Esophagus squamous epithelium (tissue), 4 donors: ENCODE results near the gene TUBGCP2.

ENCODE experiments used
- POLR2A ChIP-seq, 4 donors: fragments of 450-650 bp; IDR thresholded peaks; one replicate each; pipeline ENCODE4 v1.6.1; 2017; ENCODE audit warnings: antibody characterized with exemption in 4 of 4, mild to moderate bottlenecking in 4 of 4, moderate library complexity in 3 of 4
- TF ChIP-seq, protein P1 (sequence below), 6 experiments: fragments of 450-650 bp in 4 of 6; fragments of 200-600 bp in 2 of 6; sonication (generic) in 2 of 6; IDR thresholded peaks; one replicate each; pipeline ENCODE4 v1.5.1; 2016 to 2019; ENCODE audit warnings: antibody characterized with exemption in 6 of 6, mild to moderate bottlenecking in 4 of 6, moderate library complexity in 4 of 6

DNA sequence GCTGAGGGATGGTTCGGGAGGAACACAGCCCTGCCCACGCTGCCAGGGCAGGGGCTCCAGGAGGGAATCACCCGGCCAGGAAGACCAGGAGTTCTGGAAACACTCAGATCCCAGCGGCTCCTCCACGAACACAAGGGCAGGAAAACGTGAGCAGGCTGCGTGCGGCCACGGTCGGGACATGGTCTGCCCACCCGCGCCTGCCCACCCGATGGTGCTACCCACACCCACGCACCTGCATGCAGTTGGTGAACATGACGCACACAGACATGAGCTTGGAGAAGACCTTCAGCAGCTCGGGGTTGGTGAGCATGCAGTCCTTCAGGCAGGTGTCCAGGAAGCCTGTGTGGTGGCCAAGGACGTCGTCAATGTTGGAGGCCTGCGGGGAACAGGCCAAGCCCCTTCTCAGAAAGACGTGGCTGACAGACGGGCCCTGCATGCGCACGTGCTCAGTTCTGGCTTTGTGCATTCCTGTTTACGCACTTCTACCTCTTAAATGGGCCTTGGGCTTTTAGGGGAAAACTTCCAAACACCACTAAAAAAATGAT lies 25.8 kb downstream of the TUBGCP2 start:
- TF ChIP-seq, protein P1, sequence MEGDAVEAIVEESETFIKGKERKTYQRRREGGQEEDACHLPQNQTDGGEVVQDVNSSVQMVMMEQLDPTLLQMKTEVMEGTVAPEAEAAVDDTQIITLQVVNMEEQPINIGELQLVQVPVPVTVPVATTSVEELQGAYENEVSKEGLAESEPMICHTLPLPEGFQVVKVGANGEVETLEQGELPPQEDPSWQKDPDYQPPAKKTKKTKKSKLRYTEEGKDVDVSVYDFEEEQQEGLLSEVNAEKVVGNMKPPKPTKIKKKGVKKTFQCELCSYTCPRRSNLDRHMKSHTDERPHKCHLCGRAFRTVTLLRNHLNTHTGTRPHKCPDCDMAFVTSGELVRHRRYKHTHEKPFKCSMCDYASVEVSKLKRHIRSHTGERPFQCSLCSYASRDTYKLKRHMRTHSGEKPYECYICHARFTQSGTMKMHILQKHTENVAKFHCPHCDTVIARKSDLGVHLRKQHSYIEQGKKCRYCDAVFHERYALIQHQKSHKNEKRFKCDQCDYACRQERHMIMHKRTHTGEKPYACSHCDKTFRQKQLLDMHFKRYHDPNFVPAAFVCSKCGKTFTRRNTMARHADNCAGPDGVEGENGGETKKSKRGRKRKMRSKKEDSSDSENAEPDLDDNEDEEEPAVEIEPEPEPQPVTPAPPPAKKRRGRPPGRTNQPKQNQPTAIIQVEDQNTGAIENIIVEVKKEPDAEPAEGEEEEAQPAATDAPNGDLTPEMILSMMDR (IDR thresholded peaks at IDR 0.05) = no peak
- no peak for TF ChIP-seq POLR2A (IDR thresholded peaks at IDR 0.05)
